ENCODE data around the gene TEK. TPM values are rescaled to one million over a fixed set of nuclear protein-coding genes. Genes with fewer than 3 reads are reported as not detected.

Gene TEK
- total RNA-seq, 6 donors from 2014 or later = 13.6 to 46.7 (median 26.5) TPM

GRCh38 chr9:27117489-27118135, 8.6 kb downstream of the TEK start:
- 47 to 54% methylated on average over 8 to 10 of the region's 10 CpGs for WGBS, 2 donors

GRCh38 chr9:27118916-27119315, 9.9 kb downstream of the TEK start:
- Histone ChIP-seq H3K4me1 (peaks cover 13 to 22% (median 15%) of the 10 kb centered on the region in 4 donors), H3K9me3 (no peaks in the 10 kb centered on the region), H3K36me3 (no peaks in the 10 kb centered on the region), H3K27me3 (no peaks in the 10 kb centered on the region), H3K27ac (peak overlapping the region; percentile 20 to 71 (median 54)), H3K4me3 (no peak overlapping the region)
- no peak for ATAC-seq (ENCODE audit: low FRiP score in 2 of 2)
- TF ChIP-seq EP300 (IDR thresholded peaks at IDR 0.05) (no peak), CTCF (IDR thresholded peaks at IDR 0.05) (no peak), POLR2A (IDR thresholded peaks at IDR 0.05) (no peak), POLR2AphosphoS5 (IDR thresholded peaks at IDR 0.05) (no peak)
- 75 to 81% methylated on average over 6 of the region's 6 CpGs for WGBS, 2 donors
- DNase-seq = no peak

More at GRCh38 chr9:27117489-27118135, 8.6 kb downstream of the TEK start:
- Histone ChIP-seq H3K4me3 (no peak overlapping the region), H3K36me3 (no peaks in the 10 kb centered on the region), H3K9me3 (no peaks in the 10 kb centered on the region), H3K27me3 (no peaks in the 10 kb centered on the region), H3K4me1 (peaks cover 10 to 24% (median 15%) of the 10 kb centered on the region in 4 donors), H3K27ac (peak overlapping the region; percentile 45 to 80 (median 64))
- DNase-seq (peak in 1 of 2 donors; percentile 71), ATAC-seq (ENCODE audit: low FRiP score in 2 of 2) (peak; percentile 72 to 85)
- no peak for TF ChIP-seq CTCF (IDR thresholded peaks at IDR 0.05)
- TF ChIP-seq EP300 (IDR thresholded peaks at IDR 0.05) = peak in 3 of 4 donors; percentile 49 to 94 (median 89)
- peak; percentile 87 to 92 for TF ChIP-seq POLR2AphosphoS5 (IDR thresholded peaks at IDR 0.05)
- TF ChIP-seq POLR2A (IDR thresholded peaks at IDR 0.05) = no peak

DNA sequence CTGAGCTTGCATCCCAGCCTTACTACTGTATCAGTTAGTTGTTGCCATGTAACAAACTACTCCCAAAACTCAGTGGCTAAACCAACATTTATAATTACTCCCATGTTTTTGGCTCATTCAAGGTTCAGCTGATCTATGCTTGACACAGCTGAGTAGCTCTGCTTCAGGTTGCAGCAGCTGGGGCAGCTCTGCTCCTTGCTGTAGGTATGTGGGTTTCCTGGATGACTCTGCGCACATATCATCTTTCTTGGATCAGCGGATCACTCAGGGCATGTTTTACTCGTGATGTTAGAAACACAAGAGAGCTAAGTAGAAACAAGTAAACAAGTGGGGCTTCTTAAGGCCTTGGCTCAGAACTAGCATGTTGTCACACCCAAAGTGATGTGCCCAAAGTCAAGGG, 15.1 kb downstream of the TEK start:
- no peak overlapping the region for H3K4me3 ChIP-seq
- H3K27ac ChIP-seq = no peak overlapping the region
- H3K27me3 ChIP-seq = no peaks in the 10 kb centered on the region
- 87 to 88% methylated on average over 3 of the region's 3 CpGs for WGBS, 2 donors
- H3K4me1 ChIP-seq = peaks cover 10 to 22% (median 17%) of the 10 kb centered on the region in 4 donors
- TF ChIP-seq POLR2AphosphoS5 (IDR thresholded peaks at IDR 0.05) (no peak), POLR2A (IDR thresholded peaks at IDR 0.05) (no peak), CTCF (IDR thresholded peaks at IDR 0.05) (no peak), EP300 (IDR thresholded peaks at IDR 0.05) (no peak)
- ATAC-seq (ENCODE audit: low FRiP score in 2 of 2) (no peak), DNase-seq (no peak)
- H3K9me3 ChIP-seq = no peaks in the 10 kb centered on the region
- H3K36me3 ChIP-seq = no peaks in the 10 kb centered on the region

GRCh38 chr9:27125030-27125429, 16.0 kb downstream of the TEK start:
- Histone ChIP-seq H3K27ac (peak overlapping the region in 2 of 4 donors; percentile 2 to 20), H3K27me3 (no peaks in the 10 kb centered on the region), H3K9me3 (no peaks in the 10 kb centered on the region), H3K4me1 (peaks cover 10 to 20% (median 17%) of the 10 kb centered on the region in 4 donors), H3K36me3 (no peaks in the 10 kb centered on the region), H3K4me3 (no peak overlapping the region)
- DNase-seq = peak in 1 of 2 donors; percentile 25
- peak; percentile 21 to 62 for TF ChIP-seq POLR2AphosphoS5 (IDR thresholded peaks at IDR 0.05)
- TF ChIP-seq POLR2A (IDR thresholded peaks at IDR 0.05) = no peak
- WGBS, 2 donors = 50 to 70% methylated on average over 4 of the region's 4 CpGs
- peak; percentile 82 to 94 for ATAC-seq (ENCODE audit: low FRiP score in 2 of 2)

DNA sequence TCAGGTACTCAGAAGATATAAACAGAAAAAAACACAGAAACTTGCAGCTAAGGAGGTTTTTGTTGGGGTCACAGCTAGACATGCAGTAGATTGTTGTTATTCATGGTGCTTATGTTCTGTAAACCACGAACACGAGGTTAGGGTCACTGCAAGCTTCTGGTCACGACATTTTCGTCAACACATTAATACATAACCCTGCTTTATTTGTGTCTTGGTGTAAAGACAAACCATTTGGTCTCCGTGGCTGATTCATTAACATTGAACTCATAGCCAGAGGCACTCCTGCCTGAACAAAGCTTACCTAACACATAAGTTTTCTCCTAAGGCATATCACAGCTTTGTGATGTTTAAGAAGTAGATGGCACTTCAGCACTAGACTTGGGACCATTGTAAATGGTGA, 16.9 kb downstream of the TEK start:
- no peaks in the 10 kb centered on the region for H3K36me3 ChIP-seq
- TF ChIP-seq CTCF (IDR thresholded peaks at IDR 0.05) = no peak
- TF ChIP-seq POLR2AphosphoS5 (IDR thresholded peaks at IDR 0.05) = no peak
- TF ChIP-seq EP300 (IDR thresholded peaks at IDR 0.05) = no peak
- TF ChIP-seq POLR2A (IDR thresholded peaks at IDR 0.05) = no peak
- 66 to 69% methylated on average over 5 of the region's 5 CpGs for WGBS, 2 donors
- ATAC-seq (ENCODE audit: low FRiP score in 2 of 2) (no peak), DNase-seq (no peak)
- H3K9me3 ChIP-seq = no peaks in the 10 kb centered on the region
- peaks cover 10 to 20% (median 17%) of the 10 kb centered on the region in 4 donors for H3K4me1 ChIP-seq
- no peak overlapping the region for H3K4me3 ChIP-seq
- no peaks in the 10 kb centered on the region for H3K27me3 ChIP-seq
- H3K27ac ChIP-seq = no peak overlapping the region
